ENCODE measurements around the gene PLCE1.
"Not testable (repeated sequence)": the region's sequence is repeated elsewhere in the genome, so short reads cannot be mapped to it uniquely, and the experiment has no call there.

PLCE1 gene

GRCh38 chr10:93993782-93994437, at the start of gene PLCE1:
Gene PLCE1, plus strand, starts transcription at chr10:93993931. Its CDS starts 37,116 bp downstream, at chr10:94031047.
- DNase-seq (ENCODE audit: low spot score): peak; percentile 81

GRCh38 chr10:93945819-93946218, 47.9 kb upstream of the PLCE1 start:
- DNase-seq (ENCODE audit: low spot score): no peak

GRCh38 chr10:93947055-93947454, 46.7 kb upstream of the PLCE1 start:
- DNase-seq (ENCODE audit: low spot score): no peak

- no peak for DNase-seq (ENCODE audit: low spot score)
Measured at GRCh38 chr10:93947524-93947923, 46.2 kb upstream of the PLCE1 start.

- DNase-seq (ENCODE audit: low spot score): no peak
Measured at GRCh38 chr10:93951905-93952304, 41.8 kb upstream of the PLCE1 start.

- DNase-seq (ENCODE audit: low spot score): no peak
Measured at GRCh38 chr10:93954299-93954698, 39.4 kb upstream of the PLCE1 start.

- no peak for DNase-seq (ENCODE audit: low spot score)
Measured at GRCh38 chr10:93954726-93955363, 38.9 kb upstream of the PLCE1 start.

- no peak for DNase-seq (ENCODE audit: low spot score)
Measured at GRCh38 chr10:93958834-93959233, 34.9 kb upstream of the PLCE1 start.

GRCh38 chr10:93960988-93961387, 32.7 kb upstream of the PLCE1 start:
- not testable (repeated sequence) for DNase-seq (ENCODE audit: low spot score)

GRCh38 chr10:93962973-93963372, 30.8 kb upstream of the PLCE1 start:
- no peak for DNase-seq (ENCODE audit: low spot score)

- DNase-seq (ENCODE audit: low spot score): no peak
Measured at GRCh38 chr10:93963434-93963833, 30.3 kb upstream of the PLCE1 start.

GRCh38 chr10:93965911-93966310, 27.8 kb upstream of the PLCE1 start:
- DNase-seq (ENCODE audit: low spot score): no peak

GRCh38 chr10:93967756-93968155, 26.0 kb upstream of the PLCE1 start:
- DNase-seq (ENCODE audit: low spot score): no peak

GRCh38 chr10:93968540-93968945, 25.2 kb upstream of the PLCE1 start:
- DNase-seq (ENCODE audit: low spot score): no peak

GRCh38 chr10:93970433-93971010, 23.2 kb upstream of the PLCE1 start:
- DNase-seq (ENCODE audit: low spot score): not testable (repeated sequence)

GRCh38 chr10:93973748-93974445, 19.8 kb upstream of the PLCE1 start:
- no peak for DNase-seq (ENCODE audit: low spot score)

- DNase-seq (ENCODE audit: low spot score): no peak
Measured at GRCh38 chr10:93977442-93977841, 16.3 kb upstream of the PLCE1 start.

- DNase-seq (ENCODE audit: low spot score): no peak
Measured at GRCh38 chr10:93980486-93980885, 13.2 kb upstream of the PLCE1 start.

GRCh38 chr10:93991114-93991513, 2.6 kb upstream of the PLCE1 start:
- no peak for DNase-seq (ENCODE audit: low spot score)

- DNase-seq (ENCODE audit: low spot score): no peak
Measured at GRCh38 chr10:93991596-93992284, 2.0 kb upstream of the PLCE1 start.

GRCh38 chr10:93992400-93993030, 1.2 kb upstream of the PLCE1 start:
- no peak for DNase-seq (ENCODE audit: low spot score)

- DNase-seq (ENCODE audit: low spot score): no peak
Measured at GRCh38 chr10:93993414-93993781, 333 bp upstream of the PLCE1 start.
